Adipocyte (in vitro differentiated cells): ENCODE measurements around the gene LTF.

Experiments used
- DNase-seq: peaks from one replicate; pipeline ENCODE4 v3.0.0-alpha.2; 2015; ENCODE audit warnings: low read depth
- H3K27me3 ChIP-seq: replicated peaks from 2 replicates; pipeline ENCODE4 v1.7.0; 2013; ENCODE audit warnings: mild to moderate bottlenecking, low read length, moderate library complexity; ENCODE audit not compliant: control insufficient read depth, insufficient read depth
- H3K36me3 ChIP-seq: 2 replicates; pipeline ENCODE4 v1.7.0; 2013; ENCODE audit warnings: low read length, mild to moderate bottlenecking, moderate library complexity; ENCODE audit not compliant: control insufficient read depth, insufficient read depth, severe bottlenecking
- H3K4me1 ChIP-seq: 2 replicates; pipeline ENCODE4 v1.7.0; 2013; ENCODE audit warnings: mild to moderate bottlenecking, low read length, moderate library complexity; ENCODE audit not compliant: control insufficient read depth, insufficient read depth
- H3K4me3 ChIP-seq: 2 replicates; pipeline ENCODE4 v1.7.0; 2013; ENCODE audit warnings: mild to moderate bottlenecking, low read length, moderate library complexity
- H3K9ac ChIP-seq: 2 replicates; pipeline ENCODE4 v1.7.0; 2013; ENCODE audit warnings: mild to moderate bottlenecking, low read length, moderate library complexity
- H3K9me3 ChIP-seq: 2 replicates; pipeline ENCODE4 v1.7.0; 2013; ENCODE audit warnings: mild to moderate bottlenecking, low read length, moderate library complexity; ENCODE audit not compliant: control insufficient read depth

The LTF gene

GRCh38 chr3:46463868-46464241 lies 850 bp downstream of the LTF start:
- no peak for DNase-seq
- Histone ChIP-seq H3K27me3 (peaks cover 59% of the 10 kb centered on the region), H3K9ac (no peak overlapping the region)

GRCh38 chr3:46463120-46463867 lies 1.4 kb downstream of the LTF start:
- Histone ChIP-seq H3K9me3 (peaks cover 12% of the 10 kb centered on the region), H3K36me3 (no peaks in the 10 kb centered on the region), H3K4me3 (no peak overlapping the region), H3K27me3 (peaks cover 54% of the 10 kb centered on the region), H3K9ac (no peak overlapping the region), H3K4me1 (peaks cover 27% of the 10 kb centered on the region)
- DNase-seq: no peak

More at GRCh38 chr3:46463868-46464241, 850 bp downstream of the LTF start:
- peaks cover 27% of the 10 kb centered on the region for H3K4me1 ChIP-seq
- H3K36me3 ChIP-seq: no peaks in the 10 kb centered on the region
- H3K4me3 ChIP-seq: no peak overlapping the region
- peaks cover 12% of the 10 kb centered on the region for H3K9me3 ChIP-seq

DNA sequence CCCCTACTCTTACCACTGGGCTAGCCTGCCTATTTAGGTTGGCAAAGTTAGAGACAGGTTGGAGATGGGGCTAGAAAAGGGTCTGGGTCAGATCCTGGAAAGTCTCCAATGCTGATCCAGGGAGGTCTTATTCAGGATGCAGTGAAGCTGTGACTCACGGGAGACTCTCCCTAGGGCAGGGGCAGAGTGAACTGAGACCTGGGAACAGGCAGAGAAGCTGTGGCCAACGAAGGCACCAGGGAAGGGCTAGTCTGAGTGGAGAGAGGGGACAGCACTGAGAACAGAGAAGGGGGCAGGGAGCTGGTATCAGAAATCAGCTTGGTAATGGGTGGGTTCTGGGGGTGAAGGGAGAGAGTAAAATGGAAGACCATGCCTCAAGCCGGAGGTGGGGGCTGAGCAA lies 2.2 kb downstream of the LTF start:
- H3K36me3 ChIP-seq: no peaks in the 10 kb centered on the region
- peaks cover 12% of the 10 kb centered on the region for H3K9me3 ChIP-seq
- DNase-seq: no peak
- peaks cover 50% of the 10 kb centered on the region for H3K27me3 ChIP-seq
- no peak overlapping the region for H3K9ac ChIP-seq
- H3K4me1 ChIP-seq: peaks cover 27% of the 10 kb centered on the region
- H3K4me3 ChIP-seq: no peak overlapping the region

- H3K27me3 ChIP-seq: peaks cover 47% of the 10 kb centered on the region
- H3K9me3 ChIP-seq: peaks cover 10% of the 10 kb centered on the region
- peak; percentile 16 for DNase-seq
- peaks cover 25% of the 10 kb centered on the region for H3K4me1 ChIP-seq
- no peak overlapping the region for H3K9ac ChIP-seq
- no peak overlapping the region for H3K4me3 ChIP-seq
- no peaks in the 10 kb centered on the region for H3K36me3 ChIP-seq
Measured at GRCh38 chr3:46462111-46462510, 2.6 kb downstream of the LTF start.

GRCh38 chr3:46460051-46460450 lies 4.7 kb downstream of the LTF start:
- no peak for DNase-seq
- peaks cover 10% of the 10 kb centered on the region for H3K9me3 ChIP-seq
- no peak overlapping the region for H3K4me3 ChIP-seq
- H3K36me3 ChIP-seq: no peaks in the 10 kb centered on the region
- peaks cover 46% of the 10 kb centered on the region for H3K27me3 ChIP-seq
- H3K9ac ChIP-seq: no peak overlapping the region
- H3K4me1 ChIP-seq: peaks cover 13% of the 10 kb centered on the region

DNA sequence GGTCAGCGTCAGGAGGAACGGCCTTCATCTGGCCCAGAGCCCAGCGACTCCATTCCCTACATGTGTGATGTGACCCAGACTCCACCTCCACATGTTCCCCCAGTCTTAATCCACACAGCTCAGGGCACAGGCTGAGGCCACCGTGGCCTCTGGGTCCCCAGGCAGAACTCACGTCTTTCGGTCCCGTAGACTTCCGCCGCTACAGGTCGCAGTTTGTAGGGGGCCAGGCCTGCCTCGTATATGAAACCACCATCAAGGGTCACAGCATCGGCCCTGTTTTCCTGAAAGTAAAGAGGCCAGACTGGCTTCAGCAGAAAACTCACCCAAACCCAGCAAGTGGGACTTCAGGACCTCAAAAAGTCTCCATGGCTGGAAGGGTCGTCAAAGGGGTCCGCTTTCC lies 8.6 kb downstream of the LTF start:
- peaks cover 47% of the 10 kb centered on the region for H3K27me3 ChIP-seq
- H3K4me3 ChIP-seq: no peak overlapping the region
- DNase-seq: no peak
- peaks cover 7% of the 10 kb centered on the region for H3K9me3 ChIP-seq
- H3K36me3 ChIP-seq: no peaks in the 10 kb centered on the region
- no peaks in the 10 kb centered on the region for H3K4me1 ChIP-seq
- H3K9ac ChIP-seq: no peak overlapping the region

- Histone ChIP-seq H3K4me1 (no peaks in the 10 kb centered on the region), H3K4me3 (no peak overlapping the region), H3K9me3 (peaks cover 1% of the 10 kb centered on the region), H3K27me3 (peaks cover 49% of the 10 kb centered on the region), H3K36me3 (no peaks in the 10 kb centered on the region), H3K9ac (no peak overlapping the region)
- no peak for DNase-seq
Measured at GRCh38 chr3:46455231-46456115, 9.2 kb downstream of the LTF start.

- H3K36me3 ChIP-seq: no peaks in the 10 kb centered on the region
- H3K9ac ChIP-seq: no peak overlapping the region
- H3K27me3 ChIP-seq: peaks cover 49% of the 10 kb centered on the region
- H3K4me1 ChIP-seq: no peaks in the 10 kb centered on the region
- no peak for DNase-seq
- H3K4me3 ChIP-seq: no peak overlapping the region
- H3K9me3 ChIP-seq: no peaks in the 10 kb centered on the region
Measured at GRCh38 chr3:46454606-46455005, 10.1 kb downstream of the LTF start.

GRCh38 chr3:46454209-46454595 lies 10.5 kb downstream of the LTF start:
- Histone ChIP-seq H3K27me3 (peaks cover 49% of the 10 kb centered on the region), H3K4me1 (no peaks in the 10 kb centered on the region), H3K9ac (no peak overlapping the region), H3K4me3 (no peak overlapping the region), H3K9me3 (no peaks in the 10 kb centered on the region), H3K36me3 (no peaks in the 10 kb centered on the region)
- no peak for DNase-seq

- Histone ChIP-seq H3K9me3 (no peaks in the 10 kb centered on the region), H3K4me3 (no peak overlapping the region), H3K4me1 (no peaks in the 10 kb centered on the region), H3K36me3 (no peaks in the 10 kb centered on the region), H3K9ac (no peak overlapping the region), H3K27me3 (peaks cover 49% of the 10 kb centered on the region)
- DNase-seq: no peak
Measured at GRCh38 chr3:46453526-46454208, 11.0 kb downstream of the LTF start.
